Skeletal muscle satellite cell (primary cell): ENCODE measurements around the gene MTMR3.

Experiments used
- H3K27me3 ChIP-seq: 2 replicates; pipeline ENCODE4 v1.7.0; 2013; ENCODE audit warnings: low read length; ENCODE audit not compliant: control insufficient read depth, insufficient read depth
- H3K36me3 ChIP-seq: 2 replicates; pipeline ENCODE4 v1.7.0; 2013; ENCODE audit warnings: mild to moderate bottlenecking, control low read depth, low read length; ENCODE audit not compliant: insufficient read depth
- H3K4me1 ChIP-seq: 2 replicates; pipeline ENCODE4 v1.7.0; 2013; ENCODE audit warnings: low read length; ENCODE audit not compliant: control insufficient read depth, insufficient read depth
- H3K4me2 ChIP-seq: 2 replicates; pipeline ENCODE4 v1.7.0; 2013; ENCODE audit warnings: mild to moderate bottlenecking, low read length
- H3K4me3 ChIP-seq: 2 replicates; pipeline ENCODE4 v1.7.0; 2013; ENCODE audit warnings: low read length
- H3K9ac ChIP-seq: 2 replicates; pipeline ENCODE4 v1.7.0; 2013; ENCODE audit warnings: mild to moderate bottlenecking, low read depth, low read length, moderate library complexity
- H3K9me3 ChIP-seq: replicated peaks from 2 replicates; pipeline ENCODE4 v1.7.0; 2013; ENCODE audit warnings: mild to moderate bottlenecking, control low read depth, low read length

The MTMR3 gene

GRCh38 chr22:29997107-29997506, 114.1 kb downstream of the MTMR3 start:
- Histone ChIP-seq H3K4me3 (no peak overlapping the region), H3K4me2 (no peak overlapping the region), H3K36me3 (no peaks in the 10 kb centered on the region), H3K9ac (no peak overlapping the region), H3K4me1 (peaks cover 33% of the 10 kb centered on the region), H3K27me3 (no peaks in the 10 kb centered on the region), H3K9me3 (no peaks in the 10 kb centered on the region)

GRCh38 chr22:29997516-29997915, 114.5 kb downstream of the MTMR3 start:
- H3K9me3 ChIP-seq, result no peaks in the 10 kb centered on the region
- peaks cover 29% of the 10 kb centered on the region for H3K4me1 ChIP-seq
- no peak overlapping the region for H3K4me3 ChIP-seq
- peaks cover under 1% of the 10 kb centered on the region for H3K36me3 ChIP-seq
- H3K27me3 ChIP-seq, result no peaks in the 10 kb centered on the region
- no peak overlapping the region for H3K4me2 ChIP-seq
- no peak overlapping the region for H3K9ac ChIP-seq

DNA sequence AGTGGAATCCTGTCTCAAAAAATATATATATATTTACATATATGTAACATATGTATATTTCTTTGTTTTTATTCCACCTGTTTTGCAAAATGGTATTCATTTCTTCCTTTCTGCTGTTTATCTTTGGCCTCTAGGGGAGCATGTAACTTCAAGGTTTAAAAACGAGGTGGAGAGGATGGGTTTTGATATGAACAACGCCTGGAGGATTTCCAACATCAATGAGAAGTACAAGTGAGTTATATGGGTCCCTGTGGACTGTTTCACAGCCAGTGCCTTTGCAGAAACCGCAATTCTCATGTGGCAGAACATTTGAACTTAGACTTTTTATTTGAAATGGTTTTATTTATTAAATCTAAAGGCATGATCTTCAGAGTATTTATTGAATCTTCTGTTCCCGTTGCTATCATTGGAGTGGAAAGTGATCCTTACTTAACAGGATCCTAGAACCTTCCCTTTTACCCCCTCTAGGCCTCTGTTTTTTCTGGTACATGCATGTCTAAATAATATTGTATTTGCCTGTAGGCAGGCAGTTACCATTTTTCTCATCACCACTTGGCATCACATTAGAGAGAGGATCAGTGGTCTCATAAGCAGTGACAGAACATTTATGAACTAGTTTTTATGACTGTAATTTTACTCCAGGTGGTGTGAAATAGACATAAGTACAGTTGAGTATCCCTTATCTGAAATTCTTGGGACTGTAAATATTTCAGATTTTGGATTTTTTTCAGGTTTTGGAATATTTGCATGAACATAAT, 115.8 kb downstream of the MTMR3 start:
- Histone ChIP-seq H3K9me3 (no peaks in the 10 kb centered on the region), H3K9ac (no peak overlapping the region), H3K4me2 (no peak overlapping the region), H3K4me3 (no peak overlapping the region), H3K4me1 (peaks cover 21% of the 10 kb centered on the region), H3K27me3 (no peaks in the 10 kb centered on the region), H3K36me3 (peaks cover 9% of the 10 kb centered on the region)

- Histone ChIP-seq H3K4me3 (no peak overlapping the region), H3K27me3 (no peaks in the 10 kb centered on the region), H3K9ac (no peak overlapping the region), H3K4me1 (peaks cover 4% of the 10 kb centered on the region), H3K9me3 (no peaks in the 10 kb centered on the region), H3K4me2 (no peak overlapping the region), H3K36me3 (peaks cover 9% of the 10 kb centered on the region)
Observed at GRCh38 chr22:30000566-30000965, 117.6 kb downstream of the MTMR3 start.

- H3K36me3 ChIP-seq, result peaks cover 9% of the 10 kb centered on the region
- no peaks in the 10 kb centered on the region for H3K27me3 ChIP-seq
- H3K9me3 ChIP-seq, result no peaks in the 10 kb centered on the region
- H3K4me3 ChIP-seq, result no peak overlapping the region
- no peak overlapping the region for H3K4me2 ChIP-seq
- no peak overlapping the region for H3K9ac ChIP-seq
- H3K4me1 ChIP-seq, result peaks cover 3% of the 10 kb centered on the region
Observed at GRCh38 chr22:30001459-30001858, 118.5 kb downstream of the MTMR3 start.

- no peak overlapping the region for H3K9ac ChIP-seq
- H3K4me3 ChIP-seq, result no peak overlapping the region
- peaks cover 22% of the 10 kb centered on the region for H3K36me3 ChIP-seq
- H3K4me2 ChIP-seq, result no peak overlapping the region
- H3K9me3 ChIP-seq, result no peaks in the 10 kb centered on the region
- H3K4me1 ChIP-seq, result peaks cover 3% of the 10 kb centered on the region
- H3K27me3 ChIP-seq, result no peaks in the 10 kb centered on the region
Observed at GRCh38 chr22:30002861-30003486, 120.0 kb downstream of the MTMR3 start.

- Histone ChIP-seq H3K9me3 (no peaks in the 10 kb centered on the region), H3K4me1 (peaks cover 3% of the 10 kb centered on the region), H3K4me3 (no peak overlapping the region), H3K4me2 (no peak overlapping the region), H3K27me3 (no peaks in the 10 kb centered on the region), H3K36me3 (peaks cover 32% of the 10 kb centered on the region), H3K9ac (no peak overlapping the region)
Observed at GRCh38 chr22:30004101-30004500, 121.1 kb downstream of the MTMR3 start.

DNA sequence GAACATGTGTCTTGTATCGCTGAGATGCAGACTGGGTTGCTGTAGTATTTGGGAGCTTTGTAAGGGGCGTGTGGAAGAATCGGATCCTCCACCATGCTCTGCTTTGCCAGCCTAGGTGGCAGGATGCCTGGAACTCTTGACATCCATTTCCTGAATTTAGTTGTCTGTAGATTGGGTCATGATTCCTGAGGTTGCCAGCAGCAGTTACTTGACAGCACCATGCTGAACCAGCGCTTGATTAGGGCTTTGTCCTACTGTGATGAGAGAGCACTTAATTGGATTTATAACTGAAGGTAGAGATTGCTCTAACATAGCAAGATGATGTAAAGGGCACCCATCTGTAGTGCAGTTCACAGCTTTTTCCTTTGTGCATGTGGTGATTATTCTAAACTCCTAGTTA, 121.7 kb downstream of the MTMR3 start:
- Histone ChIP-seq H3K4me1 (peaks cover 3% of the 10 kb centered on the region), H3K9ac (no peak overlapping the region), H3K36me3 (peaks cover 38% of the 10 kb centered on the region), H3K9me3 (no peaks in the 10 kb centered on the region), H3K4me3 (no peak overlapping the region), H3K4me2 (no peak overlapping the region), H3K27me3 (no peaks in the 10 kb centered on the region)

GRCh38 chr22:30005213-30005857, 122.4 kb downstream of the MTMR3 start:
- no peak overlapping the region for H3K9ac ChIP-seq
- no peaks in the 10 kb centered on the region for H3K9me3 ChIP-seq
- H3K4me1 ChIP-seq, result peaks cover 3% of the 10 kb centered on the region
- H3K4me3 ChIP-seq, result no peak overlapping the region
- no peaks in the 10 kb centered on the region for H3K27me3 ChIP-seq
- peaks cover 42% of the 10 kb centered on the region for H3K36me3 ChIP-seq
- H3K4me2 ChIP-seq, result no peak overlapping the region

DNA sequence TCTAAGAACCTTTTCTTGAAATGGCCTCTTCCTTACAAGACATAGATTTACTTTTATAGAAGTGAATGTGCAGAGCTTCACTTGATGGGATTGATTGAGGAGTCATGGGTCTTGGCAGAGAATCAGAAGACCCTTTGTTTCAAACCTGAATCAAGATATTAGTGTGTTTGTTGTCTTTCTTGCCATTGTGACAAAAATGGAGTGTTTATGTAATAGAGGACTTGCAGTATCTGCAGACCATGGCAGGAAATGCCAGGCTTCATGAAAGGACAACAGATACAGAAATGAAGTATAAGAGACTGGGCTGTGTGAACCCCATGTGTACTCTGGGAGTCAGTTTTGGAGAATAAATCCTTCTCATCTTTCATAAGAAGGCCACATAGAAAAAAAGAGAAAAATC, 124.4 kb downstream of the MTMR3 start:
- H3K9me3 ChIP-seq, result no peaks in the 10 kb centered on the region
- no peak overlapping the region for H3K4me2 ChIP-seq
- no peaks in the 10 kb centered on the region for H3K27me3 ChIP-seq
- no peak overlapping the region for H3K9ac ChIP-seq
- H3K4me1 ChIP-seq, result peaks cover 3% of the 10 kb centered on the region
- H3K4me3 ChIP-seq, result no peak overlapping the region
- H3K36me3 ChIP-seq, result peaks cover 47% of the 10 kb centered on the region

GRCh38 chr22:30008401-30008800, 125.4 kb downstream of the MTMR3 start:
- Histone ChIP-seq H3K9ac (no peak overlapping the region), H3K36me3 (peaks cover 47% of the 10 kb centered on the region), H3K4me2 (no peak overlapping the region), H3K9me3 (no peaks in the 10 kb centered on the region), H3K27me3 (no peaks in the 10 kb centered on the region), H3K4me3 (no peak overlapping the region), H3K4me1 (peaks cover 3% of the 10 kb centered on the region)
